Spleen (tissue), 7 donors: ENCODE results near the gene AFAP1.

Source experiments
- POLR2A ChIP-seq, 3 donors: fragments of 450-650 bp; IDR thresholded peaks; one replicate each; pipeline ENCODE4 v1.5.1; 2017; ENCODE audit warnings: antibody characterized with exemption in 3 of 3, mild to moderate bottlenecking in 1 of 3
- POLR2AphosphoS5 ChIP-seq, 3 donors: sonication (generic); formaldehyde crosslinking; IDR thresholded peaks; one replicate each; pipeline ENCODE4 v1.5.1; 2017; ENCODE audit warnings: antibody characterized with exemption in 3 of 3
- TF ChIP-seq, protein P1 (sequence below), 11 experiments: fragments of 200-600 bp in 7 of 11; fragments of 450-650 bp in 4 of 11; sonication (generic) in 4 of 11; IDR thresholded peaks in 8 of 11; conservative IDR thresholded peaks in 3 of 11; 1 replicate in 7 of 11; 2 replicates in 4 of 11; pipeline versions ENCODE4 v1.4.0 to v1.8.0; 2016 to 2021; ENCODE audit warnings: antibody characterized with exemption in 11 of 11, inconsistent platforms in 4 of 11, mild to moderate bottlenecking in 1 of 11
- donor health status: DM: no; HTN: no; CAD: no; lungs with moderate emphysema.
- donor health status: DM: no; HTN: no; CAD: no.
- donor health status: DM: no; HTN: no; CAD: no.

DNA sequence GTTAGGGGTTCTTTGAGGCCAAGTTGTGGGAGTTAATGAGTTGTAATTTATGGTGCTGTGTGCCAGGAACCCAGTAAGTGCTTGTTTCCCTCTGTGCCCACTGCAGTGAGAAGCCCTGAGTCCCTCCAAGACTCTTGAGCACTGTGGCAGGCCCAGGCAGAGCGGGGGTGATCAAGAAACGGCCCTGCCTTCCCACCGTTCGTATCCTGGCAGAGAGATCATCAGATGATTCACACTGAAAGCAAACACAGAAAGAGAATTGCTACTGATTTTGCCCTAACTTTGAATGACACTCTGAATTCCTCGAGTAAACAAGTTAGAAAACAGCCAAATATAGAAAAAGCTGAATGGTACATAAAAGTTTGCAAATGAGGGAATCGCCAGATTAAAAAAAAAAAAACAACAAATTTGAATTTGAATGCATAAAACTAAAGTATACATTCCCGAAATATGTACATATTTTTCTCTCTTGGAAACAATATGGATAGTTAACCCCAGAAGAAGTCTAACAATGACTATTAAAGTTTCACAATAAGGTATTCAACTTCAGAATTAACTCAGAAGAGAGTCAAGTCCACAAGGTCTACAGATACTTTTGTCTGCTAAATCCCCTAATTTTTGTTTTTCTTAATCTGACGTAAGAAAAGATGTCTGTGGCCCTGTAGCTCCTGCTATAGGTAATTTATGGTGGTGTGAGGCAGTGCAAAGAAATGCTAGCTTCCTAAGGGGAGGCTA is 71.8 kb downstream of the AFAP1 start:
- TF ChIP-seq, protein P1, sequence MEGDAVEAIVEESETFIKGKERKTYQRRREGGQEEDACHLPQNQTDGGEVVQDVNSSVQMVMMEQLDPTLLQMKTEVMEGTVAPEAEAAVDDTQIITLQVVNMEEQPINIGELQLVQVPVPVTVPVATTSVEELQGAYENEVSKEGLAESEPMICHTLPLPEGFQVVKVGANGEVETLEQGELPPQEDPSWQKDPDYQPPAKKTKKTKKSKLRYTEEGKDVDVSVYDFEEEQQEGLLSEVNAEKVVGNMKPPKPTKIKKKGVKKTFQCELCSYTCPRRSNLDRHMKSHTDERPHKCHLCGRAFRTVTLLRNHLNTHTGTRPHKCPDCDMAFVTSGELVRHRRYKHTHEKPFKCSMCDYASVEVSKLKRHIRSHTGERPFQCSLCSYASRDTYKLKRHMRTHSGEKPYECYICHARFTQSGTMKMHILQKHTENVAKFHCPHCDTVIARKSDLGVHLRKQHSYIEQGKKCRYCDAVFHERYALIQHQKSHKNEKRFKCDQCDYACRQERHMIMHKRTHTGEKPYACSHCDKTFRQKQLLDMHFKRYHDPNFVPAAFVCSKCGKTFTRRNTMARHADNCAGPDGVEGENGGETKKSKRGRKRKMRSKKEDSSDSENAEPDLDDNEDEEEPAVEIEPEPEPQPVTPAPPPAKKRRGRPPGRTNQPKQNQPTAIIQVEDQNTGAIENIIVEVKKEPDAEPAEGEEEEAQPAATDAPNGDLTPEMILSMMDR (IDR thresholded peaks at IDR 0.05 in 8 of 11, conservative IDR thresholded peaks at IDR 0.05 in 3 of 11) = no peak
- no peak for TF ChIP-seq POLR2A (IDR thresholded peaks at IDR 0.05)
- no peak for TF ChIP-seq POLR2AphosphoS5 (IDR thresholded peaks at IDR 0.05)
